Bronchial epithelial cell (primary cell): ENCODE data around the gene EPHA8. TPM values are rescaled to one million over a fixed set of nuclear protein-coding genes. Genes with fewer than 3 reads are reported as not detected.

ENCODE experiments used
- DNase-seq: peaks from one replicate; pipeline ENCODE4 v3.0.0-alpha.2; 2010; ENCODE audit warnings: low read depth
- FAIRE-seq: peaks from 2 replicates; lab custom pipeline; 2011; peaks lifted over from hg19 to GRCh38; lab: Jason Lieb, UNC
- H3K27me3 ChIP-seq: 2 replicates; pipeline ENCODE4 v1.5.1; 2011; ENCODE audit warnings: low read length; ENCODE audit not compliant: control insufficient read depth, insufficient read depth
- H3K36me3 ChIP-seq: 2 replicates; pipeline ENCODE4 v1.5.1; 2011; ENCODE audit warnings: low read length; ENCODE audit not compliant: control insufficient read depth, insufficient read depth
- H3K4me3 ChIP-seq: 2 replicates; pipeline ENCODE4 v1.5.1; 2011; ENCODE audit warnings: mild to moderate bottlenecking, low read depth, low read length, control low read depth
- CTCF ChIP-seq: IDR thresholded peaks from 2 replicates; pipeline ENCODE4 v1.5.1; 2011; ENCODE audit warnings: mild to moderate bottlenecking, moderate library complexity, low read length, control low read depth, inconsistent platforms; ENCODE audit not compliant: insufficient read depth, severe bottlenecking
- total RNA-seq: library from RNA; depleted of rRNA; stranded (reverse); fragments of >200 nt; gene quantifications from 2 replicates; pipeline ENCODE4 v1.2.1, GENCODE V29; 2014

The EPHA8 gene
- total RNA-seq, 1 donor from 2014 or later, result not detected

GRCh38 chr1:22616571-22616970, 53.3 kb downstream of the EPHA8 start:
- DNase-seq (no peak), FAIRE-seq (no peak)
- TF ChIP-seq CTCF, result no peak
- Histone ChIP-seq H3K36me3 (no peaks in the 10 kb centered on the region), H3K4me3 (no peak overlapping the region), H3K27me3 (peaks cover 15% of the 10 kb centered on the region)

GRCh38 chr1:22618056-22618455, 54.8 kb downstream of the EPHA8 start:
- no peak for TF ChIP-seq CTCF
- Histone ChIP-seq H3K4me3 (no peak overlapping the region), H3K27me3 (peaks cover 17% of the 10 kb centered on the region), H3K36me3 (no peaks in the 10 kb centered on the region)
- DNase-seq (no peak), FAIRE-seq (no peak)

- H3K27me3 ChIP-seq, result peaks cover 17% of the 10 kb centered on the region
- no peak for DNase-seq
- no peak for TF ChIP-seq CTCF
- H3K4me3 ChIP-seq, result no peak overlapping the region
- no peak for FAIRE-seq
- no peaks in the 10 kb centered on the region for H3K36me3 ChIP-seq
Measured at GRCh38 chr1:22619252-22619651, 56.0 kb downstream of the EPHA8 start.

- DNase-seq (no peak), FAIRE-seq (no peak)
- peaks cover 17% of the 10 kb centered on the region for H3K27me3 ChIP-seq
Measured at GRCh38 chr1:22619798-22620197, 56.5 kb downstream of the EPHA8 start.

GRCh38 chr1:22621761-22622160, 58.5 kb downstream of the EPHA8 start:
- FAIRE-seq (no peak), DNase-seq (no peak)
- no peaks in the 10 kb centered on the region for H3K36me3 ChIP-seq
- peaks cover 26% of the 10 kb centered on the region for H3K27me3 ChIP-seq
- H3K4me3 ChIP-seq, result no peak overlapping the region
- no peak for TF ChIP-seq CTCF

More at GRCh38 chr1:22619798-22620197, 56.5 kb downstream of the EPHA8 start:
- no peak for TF ChIP-seq CTCF
- H3K36me3 ChIP-seq, result no peaks in the 10 kb centered on the region
- H3K4me3 ChIP-seq, result no peak overlapping the region

- Histone ChIP-seq H3K36me3 (no peaks in the 10 kb centered on the region), H3K4me3 (no peak overlapping the region), H3K27me3 (peaks cover 15% of the 10 kb centered on the region)
- FAIRE-seq, result no peak
- TF ChIP-seq CTCF, result no peak
- no peak for DNase-seq
Measured at GRCh38 chr1:22625262-22625925, 62.1 kb downstream of the EPHA8 start.
